ENCODE results near the gene BLVRA. TPM values are rescaled to one million over a fixed set of nuclear protein-coding genes. Genes with fewer than 3 reads are reported as not detected.

The BLVRA gene
- total RNA-seq, 1 experiment from 2014 or later, result 36.4 TPM

DNA sequence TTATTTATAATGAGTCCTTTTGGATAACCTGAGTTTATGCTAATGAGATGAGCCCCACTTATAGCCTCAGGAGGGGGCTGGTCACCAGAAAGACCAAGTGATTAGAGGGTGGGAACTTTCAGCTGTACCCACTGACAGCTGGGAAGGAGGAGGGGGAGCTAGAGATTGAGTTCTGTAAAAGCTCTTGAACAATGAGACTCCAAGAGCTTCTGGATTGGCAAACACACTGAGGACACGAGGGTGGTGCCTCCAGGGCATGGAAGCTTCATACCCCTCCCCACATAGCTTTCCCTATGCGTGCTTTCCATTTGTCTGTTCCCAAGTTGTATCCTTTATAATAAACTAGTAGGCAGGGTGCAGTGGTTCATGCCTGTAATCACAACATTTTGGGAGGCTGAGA, 90.6 kb downstream of the BLVRA start:
- POLR2A ChIA-PET (ENCODE audit: unreplicated experiment), result no interaction called here
- Histone ChIP-seq H3K4me2 (no peak overlapping the region), H3K4me1 (replicated peaks; ENCODE audit: insufficient read depth) (no peaks in the 10 kb centered on the region), H3K36me3 (ENCODE audit: low read depth) (no peaks in the 10 kb centered on the region), H4K20me1 (ENCODE audit: insufficient read depth) (no peaks in the 10 kb centered on the region), H3F3A (ENCODE audit: insufficient read depth, low read depth) (no peaks in the 10 kb centered on the region), H3K9me3 (ENCODE audit: insufficient read depth, low read depth) (no peaks in the 10 kb centered on the region), H3K27me3 (ENCODE audit: insufficient read depth, low read depth) (no peaks in the 10 kb centered on the region), H3K79me2 (ENCODE audit: low read depth) (no peaks in the 10 kb centered on the region), H3K27ac (no peak overlapping the region), H3K4me3 (no peak overlapping the region), H3K9me2 (ENCODE audit: insufficient read depth) (no peaks in the 10 kb centered on the region), H2AFZ (no peak overlapping the region)
- DNase-seq, result no peak
- no TSS peak for BruUV-seq (replicated peaks)
- CTCF ChIA-PET, result no interaction called here
- intact Hi-C loops (cut with micrococcal nuclease; ENCODE audit: unreplicated experiment), result loop anchor here (2.0 kb wide), 1 partner anchor 20 kb away; the partner anchor contains the start of gene MRPS24
- no peak for TF ChIP-seq CTCF (conservative IDR thresholded peaks at IDR 0.05)
- no peak for TF ChIP-seq EZH2 (IDR thresholded peaks at IDR 0.05; ENCODE audit: low read depth)

DNA sequence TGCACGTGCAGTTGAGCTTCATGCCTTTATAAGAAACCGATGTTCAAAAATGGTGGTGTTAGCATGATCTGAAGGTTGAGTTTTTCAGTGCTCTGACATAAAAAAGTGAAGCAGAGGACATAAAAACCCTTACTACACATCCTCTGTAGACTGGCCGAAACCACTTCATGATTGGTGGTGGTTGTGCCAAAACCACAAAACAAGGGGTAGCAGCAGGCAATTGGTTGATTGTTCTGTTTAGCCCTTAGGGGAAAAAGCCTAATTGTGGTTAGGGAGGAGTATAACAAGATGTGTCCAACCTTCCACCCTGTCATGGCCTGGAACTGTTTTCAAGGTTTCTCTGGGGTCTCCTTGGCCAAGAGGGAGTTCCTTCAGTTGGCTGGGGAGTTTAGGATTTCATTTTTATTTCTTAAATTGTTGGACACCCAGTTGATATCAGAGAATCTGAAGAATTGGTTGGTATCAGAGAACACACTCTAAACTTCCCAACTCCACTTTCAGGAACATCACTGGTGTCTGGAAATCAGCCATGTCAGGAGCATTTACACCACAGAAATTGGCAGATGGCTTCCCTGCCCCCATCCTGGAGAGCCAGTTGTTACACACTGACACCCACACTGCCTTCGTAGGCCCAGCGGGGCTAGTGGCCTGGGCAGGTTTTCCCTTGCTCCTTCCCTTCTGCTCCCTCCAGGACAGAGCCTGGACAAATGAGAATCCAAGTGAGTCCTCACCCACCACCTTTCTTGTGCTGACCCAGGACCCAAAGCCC, 92.1 kb downstream of the BLVRA start:
- ChIA-PET CTCF (no interaction called here), POLR2A (ENCODE audit: unreplicated experiment) (no interaction called here)
- no peak overlapping the region for H3K4me2 ChIP-seq
- no peaks in the 10 kb centered on the region for H3K9me3 ChIP-seq (ENCODE audit: insufficient read depth, low read depth)
- no peaks in the 10 kb centered on the region for H3K9me2 ChIP-seq (ENCODE audit: insufficient read depth)
- no peaks in the 10 kb centered on the region for H3K27me3 ChIP-seq (ENCODE audit: insufficient read depth, low read depth)
- no peak for DNase-seq
- intact Hi-C loops (cut with micrococcal nuclease; ENCODE audit: unreplicated experiment), result no loop called here
- BruUV-seq (replicated peaks), result no TSS peak
- no peaks in the 10 kb centered on the region for H3F3A ChIP-seq (ENCODE audit: insufficient read depth, low read depth)
- H3K79me2 ChIP-seq (ENCODE audit: low read depth), result no peaks in the 10 kb centered on the region
- no peak overlapping the region for H3K4me3 ChIP-seq
- no peaks in the 10 kb centered on the region for H3K4me1 ChIP-seq (replicated peaks; ENCODE audit: insufficient read depth)
- H4K20me1 ChIP-seq (ENCODE audit: insufficient read depth), result no peaks in the 10 kb centered on the region
- H3K36me3 ChIP-seq (ENCODE audit: low read depth), result no peaks in the 10 kb centered on the region
- TF ChIP-seq CTCF (conservative IDR thresholded peaks at IDR 0.05), result no peak
- no peak for TF ChIP-seq EZH2 (IDR thresholded peaks at IDR 0.05; ENCODE audit: low read depth)
- H2AFZ ChIP-seq, result no peak overlapping the region
- H3K27ac ChIP-seq, result no peak overlapping the region

- no peak overlapping the region for H3K27ac ChIP-seq
- ChIA-PET POLR2A (ENCODE audit: unreplicated experiment) (interaction anchor here (0.6 to 0.7 kb wide), 2 partner anchors 123 to 163 kb away, joined by 6 to 9 read pairs; partner anchors contain the start of gene COA1), CTCF (interaction anchor here (0.6 kb wide), 1 partner anchor 368 kb away, joined by 5 read pairs; no protein-coding TSS in a partner anchor)
- no peaks in the 10 kb centered on the region for H3F3A ChIP-seq (ENCODE audit: insufficient read depth, low read depth)
- H3K27me3 ChIP-seq (ENCODE audit: insufficient read depth, low read depth), result no peaks in the 10 kb centered on the region
- no peaks in the 10 kb centered on the region for H3K79me2 ChIP-seq (ENCODE audit: low read depth)
- no peak for TF ChIP-seq CTCF (conservative IDR thresholded peaks at IDR 0.05)
- no peak for TF ChIP-seq EZH2 (IDR thresholded peaks at IDR 0.05; ENCODE audit: low read depth)
- no peaks in the 10 kb centered on the region for H3K4me1 ChIP-seq (replicated peaks; ENCODE audit: insufficient read depth)
- no peaks in the 10 kb centered on the region for H4K20me1 ChIP-seq (ENCODE audit: insufficient read depth)
- no peaks in the 10 kb centered on the region for H3K9me3 ChIP-seq (ENCODE audit: insufficient read depth, low read depth)
- no TSS peak for BruUV-seq (replicated peaks)
- no peak overlapping the region for H2AFZ ChIP-seq
- no peaks in the 10 kb centered on the region for H3K9me2 ChIP-seq (ENCODE audit: insufficient read depth)
- H3K4me2 ChIP-seq, result no peak overlapping the region
- no peak overlapping the region for H3K4me3 ChIP-seq
- intact Hi-C loops (cut with micrococcal nuclease; ENCODE audit: unreplicated experiment), result no loop called here
- no peaks in the 10 kb centered on the region for H3K36me3 ChIP-seq (ENCODE audit: low read depth)
- DNase-seq, result no peak
These were observed 93.3 kb downstream of the BLVRA start for GRCh38 chr7:43851805-43852204.
